ENCODE results near the gene PHRF1.
"Not testable (repeated sequence)": the region's sequence is repeated elsewhere in the genome, so short reads cannot be mapped to it uniquely, and the experiment has no call there.

PHRF1 gene

DNA sequence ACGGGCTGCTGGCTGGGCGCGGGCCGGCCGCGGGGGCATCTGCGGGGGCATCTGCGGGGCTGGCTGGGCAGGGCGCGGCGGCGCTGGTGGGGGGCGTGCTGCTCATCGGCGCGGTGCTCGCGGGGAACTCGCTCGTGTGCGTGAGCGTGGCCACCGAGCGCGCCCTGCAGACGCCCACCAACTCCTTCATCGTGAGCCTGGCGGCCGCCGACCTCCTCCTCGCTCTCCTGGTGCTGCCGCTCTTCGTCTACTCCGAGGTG, 61.0 kb downstream of the PHRF1 start:
- no peak for DNase-seq

DNA sequence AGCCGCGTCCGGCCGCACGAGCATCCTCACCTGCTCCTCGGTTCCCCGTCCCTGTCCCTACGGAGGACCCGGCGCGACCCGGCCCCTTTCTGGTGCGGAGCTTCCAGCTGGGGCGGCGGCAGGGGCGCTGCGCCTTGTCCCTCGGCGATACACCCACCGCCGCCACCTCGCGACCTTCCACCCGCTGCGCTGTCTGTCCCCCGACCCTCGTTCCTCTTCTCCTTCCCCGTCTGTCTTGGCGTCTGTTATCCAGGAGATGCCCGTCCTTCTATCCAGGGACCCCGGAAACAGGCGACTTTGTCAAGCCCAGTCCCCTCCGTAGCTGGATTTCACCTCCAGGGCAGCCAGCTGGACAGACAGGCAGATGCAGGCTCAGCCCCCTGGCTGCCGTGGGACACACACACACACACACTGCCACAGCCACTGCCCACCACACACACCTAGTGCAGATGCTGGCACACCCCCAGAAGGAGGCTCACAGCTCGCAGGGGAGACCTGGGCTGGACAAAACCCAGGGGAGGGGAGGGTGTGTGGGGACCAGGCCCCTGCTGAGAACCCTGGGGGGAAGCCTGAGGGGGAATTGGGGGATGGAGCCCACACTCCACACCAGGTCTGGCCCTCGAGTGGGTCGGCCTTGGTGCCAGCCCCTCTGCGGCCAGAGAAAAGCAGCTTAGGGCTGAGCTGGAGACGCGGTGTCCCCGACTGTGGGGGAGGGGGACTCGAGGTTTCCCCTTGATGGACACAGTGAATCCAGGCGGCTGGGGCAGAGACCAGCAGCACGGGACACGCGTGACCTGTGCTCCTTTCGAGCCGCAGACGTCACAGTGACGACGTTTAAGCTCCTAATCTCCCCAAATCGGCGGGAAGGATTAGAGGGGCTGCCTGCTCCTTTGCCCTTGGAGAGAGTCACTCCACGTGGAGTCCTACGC, 61.6 kb downstream of the PHRF1 start:
- no peak for DNase-seq

DNA sequence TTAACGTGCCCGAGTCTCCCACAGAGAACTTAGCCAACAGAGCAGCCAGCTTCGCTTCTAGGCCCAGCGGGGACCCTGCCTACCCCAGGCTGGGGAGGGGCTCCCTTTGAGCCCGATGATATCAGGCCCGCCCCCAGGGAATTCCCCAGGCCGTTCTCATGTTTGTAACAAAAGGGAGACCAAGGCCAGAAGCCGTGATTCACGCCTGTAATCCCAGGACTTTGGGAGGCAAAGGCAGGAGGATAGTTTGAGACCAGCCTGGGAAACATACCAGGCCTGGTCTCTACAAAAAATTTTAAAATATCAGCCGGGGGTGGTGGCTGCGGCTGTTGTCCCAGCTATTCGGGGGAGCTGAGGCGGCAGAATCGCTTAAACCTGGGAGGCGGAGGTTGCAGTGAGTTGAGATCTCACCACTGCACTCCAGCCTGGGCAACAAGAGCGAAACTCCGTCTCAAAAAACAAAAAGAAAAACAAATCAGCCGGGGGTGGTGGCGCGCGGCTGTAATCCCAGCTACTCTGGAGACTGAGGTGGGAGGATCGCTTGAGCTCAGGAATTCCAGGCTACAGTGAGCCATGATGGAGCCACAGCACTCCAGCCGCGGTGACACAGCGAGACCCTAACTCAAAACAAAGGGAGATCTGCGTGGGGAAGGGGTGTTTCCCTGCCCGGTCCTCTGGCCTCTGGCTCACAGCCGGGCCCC, 62.5 kb downstream of the PHRF1 start:
- DNase-seq = no peak

DNA sequence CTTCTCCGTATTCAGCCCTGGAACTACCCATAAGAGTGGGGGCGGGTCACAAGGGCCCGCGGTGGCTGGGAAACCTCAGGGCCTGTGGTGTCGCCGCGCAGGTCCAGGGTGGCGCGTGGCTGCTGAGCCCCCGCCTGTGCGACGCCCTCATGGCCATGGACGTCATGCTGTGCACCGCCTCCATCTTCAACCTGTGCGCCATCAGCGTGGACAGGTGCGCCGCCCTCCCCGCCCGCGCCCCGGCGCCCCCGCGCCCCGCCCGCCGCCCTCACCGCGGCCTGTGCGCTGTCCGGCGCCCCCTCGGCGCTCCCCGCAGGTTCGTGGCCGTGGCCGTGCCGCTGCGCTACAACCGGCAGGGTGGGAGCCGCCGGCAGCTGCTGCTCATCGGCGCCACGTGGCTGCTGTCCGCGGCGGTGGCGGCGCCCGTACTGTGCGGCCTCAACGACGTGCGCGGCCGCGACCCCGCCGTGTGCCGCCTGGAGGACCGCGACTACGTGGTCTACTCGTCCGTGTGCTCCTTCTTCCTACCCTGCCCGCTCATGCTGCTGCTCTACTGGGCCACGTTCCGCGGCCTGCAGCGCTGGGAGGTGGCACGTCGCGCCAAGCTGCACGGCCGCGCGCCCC, 63.2 kb downstream of the PHRF1 start:
- peak; percentile 22 for DNase-seq

DNA sequence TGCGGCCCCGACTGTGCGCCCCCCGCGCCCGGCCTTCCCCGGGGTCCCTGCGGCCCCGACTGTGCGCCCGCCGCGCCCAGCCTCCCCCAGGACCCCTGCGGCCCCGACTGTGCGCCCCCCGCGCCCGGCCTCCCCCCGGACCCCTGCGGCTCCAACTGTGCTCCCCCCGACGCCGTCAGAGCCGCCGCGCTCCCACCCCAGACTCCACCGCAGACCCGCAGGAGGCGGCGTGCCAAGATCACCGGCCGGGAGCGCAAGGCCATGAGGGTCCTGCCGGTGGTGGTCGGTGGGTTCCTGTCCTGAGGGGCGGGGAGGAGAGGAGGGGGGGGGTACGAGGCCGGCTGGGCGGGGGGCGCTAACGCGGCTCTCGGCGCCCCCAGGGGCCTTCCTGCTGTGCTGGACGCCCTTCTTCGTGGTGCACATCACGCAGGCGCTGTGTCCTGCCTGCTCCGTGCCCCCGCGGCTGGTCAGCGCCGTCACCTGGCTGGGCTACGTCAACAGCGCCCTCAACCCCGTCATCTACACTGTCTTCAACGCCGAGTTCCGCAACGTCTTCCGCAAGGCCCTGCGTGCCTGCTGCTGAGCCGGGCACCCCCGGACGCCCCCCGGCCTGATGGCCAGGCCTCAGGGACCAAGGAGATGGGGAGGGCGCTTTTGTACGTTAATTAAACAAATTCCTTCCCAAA, 63.9 kb downstream of the PHRF1 start:
- peak; percentile 26 for DNase-seq

- DNase-seq = no peak
These were observed 65.6 kb downstream of the PHRF1 start for GRCh38 chr11:641806-642370.

DNA sequence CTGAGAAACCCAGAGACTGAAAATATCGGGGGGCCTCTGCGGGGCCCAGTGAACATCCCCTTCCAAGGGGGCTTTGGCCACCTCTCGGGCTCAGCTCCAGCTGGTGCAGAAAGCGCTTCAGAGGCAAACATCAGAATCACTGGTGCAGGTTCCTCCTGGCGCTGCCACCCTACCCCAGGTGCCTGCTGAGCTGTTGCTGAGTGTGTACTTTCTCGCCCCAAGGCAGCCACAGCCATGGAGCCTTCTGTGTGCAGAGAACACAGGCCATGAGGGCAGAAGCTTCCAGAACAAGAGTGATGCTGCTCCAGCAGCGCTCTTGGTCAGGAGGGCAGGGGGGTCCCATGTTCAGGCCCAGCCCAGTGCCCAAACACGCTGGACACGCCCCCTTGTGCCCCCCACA, 67.1 kb downstream of the PHRF1 start:
- DNase-seq = no peak

GRCh38 chr11:643849-644738, 67.8 kb downstream of the PHRF1 start:
- DNase-seq = no peak

DNA sequence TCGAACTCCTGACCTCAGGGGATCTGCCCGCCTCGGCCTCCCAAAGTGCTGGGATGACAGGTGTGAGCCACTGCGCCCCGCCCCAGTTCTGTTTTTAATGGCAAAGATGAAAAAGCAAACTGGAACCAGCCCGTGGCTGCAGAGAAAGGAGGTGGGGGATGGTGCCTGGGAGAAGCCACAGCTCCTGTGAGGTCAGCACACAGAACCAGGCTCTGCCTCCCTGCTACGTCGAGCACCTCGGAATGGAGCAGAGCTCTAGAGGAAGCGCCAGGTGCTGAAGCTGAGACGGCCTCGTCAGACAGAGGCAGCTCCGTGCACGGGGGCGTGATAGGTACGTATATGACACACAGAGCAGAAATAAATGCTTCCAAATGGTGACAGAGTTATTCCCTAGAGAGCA, 69.3 kb downstream of the PHRF1 start:
- DNase-seq = no peak

DNA sequence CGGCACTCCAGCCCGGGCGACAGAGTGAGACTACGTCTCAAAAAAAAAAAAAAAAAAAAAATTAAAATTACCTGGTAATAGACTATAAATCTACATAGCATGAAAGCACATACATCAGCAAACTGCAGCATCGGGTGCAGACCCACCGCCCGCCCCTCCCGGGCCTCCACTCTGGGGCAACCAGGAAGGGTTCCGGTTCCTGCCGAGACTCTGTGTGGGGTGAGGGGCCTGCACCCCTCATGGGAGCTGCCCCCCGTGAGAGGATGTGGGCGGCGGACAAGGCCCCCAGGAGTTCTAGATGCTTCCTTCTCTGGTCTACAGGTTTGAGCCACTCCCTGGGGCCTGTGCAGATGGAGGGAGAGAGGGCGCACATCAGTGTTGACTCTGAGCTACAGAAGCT, 69.9 kb downstream of the PHRF1 start:
- DNase-seq = no peak

DNA sequence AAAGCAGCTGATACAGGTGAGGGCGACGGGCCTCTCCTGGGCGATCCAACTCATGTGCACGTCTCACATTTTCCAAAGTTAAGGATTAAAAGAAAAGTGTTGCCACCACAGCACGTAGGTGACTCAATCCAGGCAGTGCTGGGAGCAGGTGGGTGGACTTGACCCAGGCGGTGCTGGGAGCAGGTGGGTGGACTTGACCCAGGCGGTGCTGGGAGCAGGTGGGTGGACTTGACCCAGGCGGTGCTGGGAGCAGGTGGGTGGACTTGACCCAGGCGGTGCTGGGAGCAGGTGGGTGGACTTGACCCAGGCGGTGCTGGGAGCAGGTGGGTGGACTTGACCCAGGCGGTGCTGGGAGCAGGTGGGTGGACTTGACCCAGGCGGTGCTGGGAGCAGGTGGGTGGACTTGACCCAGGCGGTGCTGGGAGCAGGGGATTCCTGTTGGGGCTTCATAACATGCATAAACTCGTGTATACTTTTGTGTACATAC, 71.4 kb downstream of the PHRF1 start:
- DNase-seq = not testable (repeated sequence)

DNA sequence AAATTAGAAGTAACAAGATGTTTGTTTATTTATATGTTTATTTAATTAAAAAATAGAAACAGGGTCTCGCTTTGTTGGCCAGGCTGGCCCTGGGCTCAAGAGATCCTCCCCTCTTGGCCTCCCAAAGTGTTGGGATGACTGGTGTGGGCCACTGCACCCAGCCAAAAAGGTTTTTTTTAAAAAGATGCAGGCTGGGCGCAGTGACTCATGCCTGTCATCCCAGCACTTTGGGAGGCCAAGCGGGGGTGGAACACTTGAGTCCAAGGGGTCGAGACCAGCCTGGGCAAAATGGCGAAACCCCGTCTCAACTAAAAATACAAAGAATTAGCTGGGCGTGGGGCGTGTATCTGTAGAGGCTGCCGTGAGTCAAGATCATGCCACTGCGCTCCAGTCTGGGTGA, 74.2 kb downstream of the PHRF1 start:
- no peak for DNase-seq

GRCh38 chr11:653136-653535, 76.9 kb downstream of the PHRF1 start:
- DNase-seq = not testable (repeated sequence)

- DNase-seq = no peak
These were observed 77.6 kb downstream of the PHRF1 start for GRCh38 chr11:653837-654236.

- DNase-seq = not testable (repeated sequence)
These were observed 78.2 kb downstream of the PHRF1 start for GRCh38 chr11:654444-654843.

- no peak for DNase-seq
These were observed 78.9 kb downstream of the PHRF1 start for GRCh38 chr11:655036-655726.

GRCh38 chr11:656426-656825, 80.2 kb downstream of the PHRF1 start:
- DNase-seq = no peak

- DNase-seq = no peak
These were observed 80.6 kb downstream of the PHRF1 start for GRCh38 chr11:656866-657265.

GRCh38 chr11:657691-658126, 81.4 kb downstream of the PHRF1 start:
- DNase-seq = no peak

- DNase-seq = no peak
These were observed 83.3 kb downstream of the PHRF1 start for GRCh38 chr11:659532-660085.

GRCh38 chr11:660281-660680, 84.0 kb downstream of the PHRF1 start:
- no peak for DNase-seq
